ENCODE results near the gene ELL.

Gene ELL

GRCh38 chr19:18562086-18562485 is 40.2 kb upstream of the ELL start:
- Histone ChIP-seq H3K27ac (ENCODE audit: low read depth, low read length) (no peak overlapping the region), H3K9me2 (replicated peaks; ENCODE audit: insufficient read depth, low read length) (no peaks in the 10 kb centered on the region), H3K4me2 (ENCODE audit: low read depth, low read length, poor library complexity, severe bottlenecking) (no peak overlapping the region), H3K4me3 (ENCODE audit: insufficient read depth, low read length, poor library complexity, severe bottlenecking) (no peak overlapping the region), H3F3A (ENCODE audit: insufficient read depth) (peaks cover 9% of the 10 kb centered on the region), H3K27me3 (ENCODE audit: low read length) (no peaks in the 10 kb centered on the region), H3K9ac (ENCODE audit: low read length) (no peak overlapping the region), H2AFZ (ENCODE audit: low read depth, low read length, severe bottlenecking) (no peak overlapping the region), H3K79me2 (ENCODE audit: insufficient read depth, low read length) (peaks cover 23% of the 10 kb centered on the region), H3K9me3 (ENCODE audit: insufficient read depth, low read length) (no peaks in the 10 kb centered on the region), H3K36me3 (ENCODE audit: low read length) (peaks cover 2% of the 10 kb centered on the region; the same call in 1 of the 2 replicates), H4K20me1 (ENCODE audit: low read depth, low read length) (no peaks in the 10 kb centered on the region)
- no peak for TF ChIP-seq EZH2phosphoT487 (conservative IDR thresholded peaks at IDR 0.05; ENCODE audit: low read length)
- no peak for TF ChIP-seq CTCF (IDR thresholded peaks at IDR 0.05; ENCODE audit: insufficient read depth, low read length, poor library complexity, severe bottlenecking)

GRCh38 chr19:18559685-18560084 is 37.8 kb upstream of the ELL start:
- Histone ChIP-seq H3K4me3 (ENCODE audit: insufficient read depth, low read length, poor library complexity, severe bottlenecking) (no peak overlapping the region), H4K20me1 (ENCODE audit: low read depth, low read length) (no peaks in the 10 kb centered on the region), H3K9ac (ENCODE audit: low read length) (peak overlapping the region; percentile 97; the same call in 1 of the 2 replicates), H3K27ac (ENCODE audit: low read depth, low read length) (peak overlapping the region; percentile 0; the same call in 1 of the 2 replicates), H3K79me2 (ENCODE audit: insufficient read depth, low read length) (peaks cover 23% of the 10 kb centered on the region), H3F3A (ENCODE audit: insufficient read depth) (peaks cover 9% of the 10 kb centered on the region), H3K36me3 (ENCODE audit: low read length) (no peaks in the 10 kb centered on the region), H3K27me3 (ENCODE audit: low read length) (no peaks in the 10 kb centered on the region), H3K9me2 (replicated peaks; ENCODE audit: insufficient read depth, low read length) (no peaks in the 10 kb centered on the region), H3K4me2 (ENCODE audit: low read depth, low read length, poor library complexity, severe bottlenecking) (peak overlapping the region; percentile 93), H2AFZ (ENCODE audit: low read depth, low read length, severe bottlenecking) (no peak overlapping the region), H3K9me3 (ENCODE audit: insufficient read depth, low read length) (no peaks in the 10 kb centered on the region)
- no peak for TF ChIP-seq EZH2phosphoT487 (conservative IDR thresholded peaks at IDR 0.05; ENCODE audit: low read length)
- no peak for TF ChIP-seq CTCF (IDR thresholded peaks at IDR 0.05; ENCODE audit: insufficient read depth, low read length, poor library complexity, severe bottlenecking)

GRCh38 chr19:18558604-18559003 is 36.7 kb upstream of the ELL start:
- Histone ChIP-seq H3K79me2 (ENCODE audit: insufficient read depth, low read length) (peaks cover 23% of the 10 kb centered on the region), H3F3A (ENCODE audit: insufficient read depth) (peaks cover 9% of the 10 kb centered on the region), H3K9me3 (ENCODE audit: insufficient read depth, low read length) (no peaks in the 10 kb centered on the region), H3K4me3 (ENCODE audit: insufficient read depth, low read length, poor library complexity, severe bottlenecking) (peak overlapping the region; percentile 94), H3K4me2 (ENCODE audit: low read depth, low read length, poor library complexity, severe bottlenecking) (peak overlapping the region; percentile 93), H3K27me3 (ENCODE audit: low read length) (no peaks in the 10 kb centered on the region), H3K9ac (ENCODE audit: low read length) (peak overlapping the region; percentile 97), H2AFZ (ENCODE audit: low read depth, low read length, severe bottlenecking) (no peak overlapping the region), H4K20me1 (ENCODE audit: low read depth, low read length) (no peaks in the 10 kb centered on the region), H3K36me3 (ENCODE audit: low read length) (no peaks in the 10 kb centered on the region), H3K9me2 (replicated peaks; ENCODE audit: insufficient read depth, low read length) (no peaks in the 10 kb centered on the region), H3K27ac (ENCODE audit: low read depth, low read length) (peak overlapping the region; percentile 74)
- no peak for TF ChIP-seq CTCF (IDR thresholded peaks at IDR 0.05; ENCODE audit: insufficient read depth, low read length, poor library complexity, severe bottlenecking)
- no peak for TF ChIP-seq EZH2phosphoT487 (conservative IDR thresholded peaks at IDR 0.05; ENCODE audit: low read length)
